Adipocyte (in vitro differentiated cells): ENCODE measurements around the gene ZRSR2.
"Not testable (repeated sequence)": the region's sequence is repeated elsewhere in the genome, so short reads cannot be mapped to it uniquely, and the experiment has no call there.

Experiments
- DNase-seq: peaks from one replicate; pipeline ENCODE4 v3.0.0-alpha.2; 2015; ENCODE audit warnings: low read depth
- H3K27me3 ChIP-seq: replicated peaks from 2 replicates; pipeline ENCODE4 v1.7.0; 2013; ENCODE audit warnings: mild to moderate bottlenecking, low read length, moderate library complexity; ENCODE audit not compliant: control insufficient read depth, insufficient read depth
- H3K36me3 ChIP-seq: 2 replicates; pipeline ENCODE4 v1.7.0; 2013; ENCODE audit warnings: low read length, mild to moderate bottlenecking, moderate library complexity; ENCODE audit not compliant: control insufficient read depth, insufficient read depth, severe bottlenecking
- H3K4me1 ChIP-seq: 2 replicates; pipeline ENCODE4 v1.7.0; 2013; ENCODE audit warnings: mild to moderate bottlenecking, low read length, moderate library complexity; ENCODE audit not compliant: control insufficient read depth, insufficient read depth
- H3K4me3 ChIP-seq: 2 replicates; pipeline ENCODE4 v1.7.0; 2013; ENCODE audit warnings: mild to moderate bottlenecking, low read length, moderate library complexity
- H3K9ac ChIP-seq: 2 replicates; pipeline ENCODE4 v1.7.0; 2013; ENCODE audit warnings: mild to moderate bottlenecking, low read length, moderate library complexity
- H3K9me3 ChIP-seq: 2 replicates; pipeline ENCODE4 v1.7.0; 2013; ENCODE audit warnings: mild to moderate bottlenecking, low read length, moderate library complexity; ENCODE audit not compliant: control insufficient read depth

The ZRSR2 gene

DNA sequence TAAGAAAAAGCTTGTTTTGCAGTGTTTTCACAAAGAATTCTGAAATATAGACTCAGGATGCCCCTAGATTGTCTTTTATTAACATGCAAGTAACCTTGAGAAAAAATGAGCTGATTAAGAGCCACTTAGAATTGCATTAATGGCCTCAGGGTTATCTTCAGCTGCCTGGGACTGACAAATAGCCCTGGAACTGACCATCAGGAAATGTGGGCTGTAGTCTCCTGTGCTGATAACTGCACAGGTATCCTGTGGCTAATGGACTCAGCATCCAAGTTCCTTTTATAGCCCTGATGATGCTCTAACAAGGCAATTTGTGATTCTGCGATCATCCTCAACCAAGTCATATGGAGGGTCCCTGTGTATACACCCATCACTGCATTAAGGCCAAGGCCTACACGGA, 35.2 kb upstream of the ZRSR2 start:
- H3K4me1 ChIP-seq, result peaks cover 17% of the 10 kb centered on the region
- no peak overlapping the region for H3K9ac ChIP-seq
- DNase-seq, result no peak
- H3K4me3 ChIP-seq, result no peak overlapping the region
- H3K27me3 ChIP-seq, result no peaks in the 10 kb centered on the region
- no peaks in the 10 kb centered on the region for H3K9me3 ChIP-seq
- peaks cover 3% of the 10 kb centered on the region for H3K36me3 ChIP-seq

DNA sequence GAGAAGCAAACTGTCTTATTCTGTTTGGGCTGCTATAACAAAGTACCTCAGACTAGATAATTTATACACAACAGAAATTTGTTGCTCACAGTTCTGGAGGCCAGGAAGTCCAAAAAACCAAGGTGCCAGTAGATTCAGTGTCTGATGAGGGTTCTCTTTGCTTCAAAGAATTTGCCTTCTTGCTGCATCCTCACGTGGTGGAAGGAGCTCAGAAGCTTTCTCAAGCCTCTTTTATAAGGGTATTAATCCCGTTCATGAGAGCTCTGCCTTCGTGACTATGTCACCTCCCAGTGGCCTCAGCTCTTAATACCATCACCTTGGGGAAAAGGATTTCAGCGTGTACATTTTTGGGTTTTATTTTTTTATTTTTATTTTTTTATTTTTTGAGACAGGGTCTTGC, 32.1 kb upstream of the ZRSR2 start:
- Histone ChIP-seq H3K36me3 (peaks cover 3% of the 10 kb centered on the region), H3K9ac (no peak overlapping the region), H3K4me1 (no peaks in the 10 kb centered on the region), H3K4me3 (no peak overlapping the region), H3K27me3 (no peaks in the 10 kb centered on the region), H3K9me3 (no peaks in the 10 kb centered on the region)
- DNase-seq, result no peak

DNA sequence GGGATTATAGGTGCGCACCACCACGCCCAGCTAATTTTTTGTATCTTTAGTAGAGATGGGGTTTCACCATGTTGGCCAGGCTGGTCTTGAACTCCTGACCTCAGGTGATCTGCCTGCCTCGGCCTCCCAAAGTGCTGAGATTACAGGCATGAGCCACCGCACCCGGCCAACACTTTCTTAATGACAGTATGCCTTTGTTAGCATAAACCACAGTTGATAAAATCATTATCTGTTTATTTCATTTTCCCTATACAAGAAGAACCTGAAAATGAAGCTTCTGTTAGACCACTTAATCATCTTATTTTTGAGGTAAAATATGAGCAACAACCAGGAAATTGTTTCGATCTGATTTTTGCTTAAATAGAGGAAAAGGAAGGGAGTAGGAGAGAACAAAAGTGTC, 30.4 kb upstream of the ZRSR2 start:
- not testable (repeated sequence) for H3K4me1 ChIP-seq, H3K4me3 ChIP-seq, H3K27me3 ChIP-seq, H3K9me3 ChIP-seq, H3K36me3 ChIP-seq, H3K9ac ChIP-seq, DNase-seq

DNA sequence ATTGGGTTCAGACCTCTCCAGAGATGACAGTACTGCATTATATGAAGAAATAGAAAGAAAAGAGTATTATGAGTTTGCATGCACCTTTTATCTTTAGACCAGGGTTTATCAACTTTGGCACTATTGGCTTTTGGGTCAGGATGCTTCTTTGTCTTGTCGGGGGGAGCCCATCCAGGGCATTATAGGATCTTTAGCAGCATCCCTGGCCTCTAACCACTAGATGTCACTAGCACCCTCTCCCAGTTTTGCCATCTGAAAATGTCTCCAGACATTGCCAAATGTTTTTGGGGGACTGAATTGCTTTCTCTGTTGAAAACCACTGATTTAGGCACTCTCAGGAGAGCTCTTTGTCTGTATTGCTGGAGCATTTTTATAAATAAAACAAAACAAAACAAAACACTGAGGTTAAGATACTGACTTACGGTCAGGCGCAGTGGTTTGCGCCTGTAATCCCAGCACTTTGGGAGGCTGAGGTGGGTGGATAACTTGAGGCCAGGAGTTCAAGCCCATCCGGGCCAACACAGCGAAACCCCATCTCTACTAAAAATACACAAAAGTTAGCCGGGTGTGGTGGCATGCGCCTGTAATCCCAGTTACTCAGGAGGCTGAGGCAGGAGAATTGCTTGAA, 28.6 kb upstream of the ZRSR2 start:
- no peak overlapping the region for H3K4me3 ChIP-seq
- H3K9me3 ChIP-seq, result no peaks in the 10 kb centered on the region
- H3K36me3 ChIP-seq, result peaks cover 3% of the 10 kb centered on the region
- H3K27me3 ChIP-seq, result no peaks in the 10 kb centered on the region
- peak; percentile 75 for DNase-seq
- H3K4me1 ChIP-seq, result peaks cover under 1% of the 10 kb centered on the region
- no peak overlapping the region for H3K9ac ChIP-seq

DNA sequence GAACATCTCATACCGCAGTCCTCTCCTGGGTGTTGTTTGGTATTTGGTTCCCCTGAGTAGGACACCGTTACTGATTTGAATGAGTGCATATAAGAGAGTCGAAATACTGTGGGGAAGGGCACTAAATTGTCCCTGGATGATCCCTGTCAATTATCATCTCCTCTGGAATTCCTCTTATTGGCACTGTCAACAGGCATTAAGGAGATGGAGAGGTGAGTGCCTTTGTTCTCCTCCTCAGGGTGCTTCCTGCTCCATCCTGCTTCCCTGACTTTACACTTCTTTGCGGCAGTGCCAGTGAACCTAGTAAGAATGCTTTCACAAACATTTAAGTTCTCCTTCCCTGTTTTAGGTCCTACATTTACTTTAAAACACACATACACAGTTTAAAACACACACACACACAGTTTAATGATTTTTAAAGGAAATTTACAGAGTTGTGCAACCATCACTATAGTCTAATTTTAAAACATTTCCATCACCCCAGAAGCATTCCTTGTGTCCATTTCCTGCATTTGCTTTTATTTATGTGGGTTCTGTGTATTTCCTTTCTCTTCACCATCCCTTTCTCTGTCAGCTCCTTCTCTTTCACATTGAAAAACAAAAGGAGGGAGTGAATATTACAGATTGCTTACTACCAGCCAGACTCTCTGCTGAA, 20.9 kb upstream of the ZRSR2 start:
- H3K9ac ChIP-seq, result no peak overlapping the region
- peak; percentile 48 for DNase-seq
- no peaks in the 10 kb centered on the region for H3K9me3 ChIP-seq
- peaks cover 10% of the 10 kb centered on the region for H3K4me1 ChIP-seq
- H3K36me3 ChIP-seq, result peaks cover 14% of the 10 kb centered on the region
- no peak overlapping the region for H3K4me3 ChIP-seq
- H3K27me3 ChIP-seq, result no peaks in the 10 kb centered on the region

DNA sequence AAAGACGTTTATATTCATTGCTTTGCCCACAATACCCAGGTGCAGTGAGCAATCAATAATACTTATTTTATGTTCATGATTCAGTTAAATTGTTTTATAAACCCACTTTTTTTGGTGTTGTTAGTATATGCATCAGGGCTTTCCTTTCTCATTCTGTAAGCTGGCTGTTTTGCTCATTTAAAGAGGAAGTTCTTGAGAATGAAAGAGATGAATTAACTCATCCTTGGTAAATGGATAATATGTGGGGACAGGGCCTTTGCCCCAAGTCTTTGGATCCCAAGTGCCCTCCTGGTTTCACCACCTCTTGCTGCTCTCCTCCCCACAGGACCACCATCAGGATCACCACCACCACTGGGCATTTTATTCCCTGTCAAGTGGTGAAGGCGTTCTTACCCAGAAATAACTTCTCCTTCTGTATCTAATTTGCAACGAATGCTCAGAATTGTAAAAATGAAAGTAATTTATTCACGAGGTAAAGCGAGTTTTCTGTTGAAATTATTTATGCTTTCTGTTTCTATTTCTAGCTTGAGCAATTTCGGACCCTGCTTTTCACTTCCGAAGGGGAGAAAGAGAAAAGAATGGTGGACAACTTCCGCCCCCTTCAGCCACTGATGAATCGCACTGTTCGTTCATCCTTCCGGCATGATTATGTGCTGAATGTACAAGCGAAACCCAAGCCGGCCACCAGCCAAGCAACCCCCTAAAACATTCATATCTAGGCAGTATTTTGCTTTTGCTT, 8.2 kb upstream of the ZRSR2 start:
- no peaks in the 10 kb centered on the region for H3K27me3 ChIP-seq
- DNase-seq, result no peak

DNA sequence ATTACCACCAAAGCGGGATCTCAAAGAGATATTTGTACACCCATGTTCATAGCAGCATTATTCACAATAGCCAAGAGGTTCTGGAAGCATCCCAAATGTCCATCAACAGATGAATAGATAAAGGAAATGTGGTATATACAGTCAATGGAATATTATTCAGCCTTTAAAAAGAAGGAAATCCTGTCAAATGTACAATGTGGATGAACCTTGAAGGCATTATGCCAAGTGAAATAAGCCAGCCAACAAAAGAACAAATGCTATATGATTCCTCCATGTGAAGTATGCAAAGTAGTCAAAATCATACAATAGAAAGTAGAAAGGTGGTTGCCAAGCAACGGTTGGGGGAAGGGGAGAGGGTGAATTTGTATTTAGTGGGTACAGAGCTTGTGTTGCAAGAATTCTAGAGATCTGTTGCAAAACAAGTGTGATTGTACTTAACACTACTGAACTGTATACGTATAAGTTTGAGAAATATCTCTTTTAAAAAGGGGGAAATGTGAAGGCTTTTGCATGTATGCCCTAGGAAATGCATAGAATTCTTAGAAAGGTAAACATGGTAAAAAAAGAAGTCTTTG, 5.0 kb upstream of the ZRSR2 start:
- Histone ChIP-seq H3K9ac (no peak overlapping the region), H3K27me3 (no peaks in the 10 kb centered on the region), H3K4me1 (no peaks in the 10 kb centered on the region), H3K4me3 (no peak overlapping the region), H3K36me3 (peaks cover 44% of the 10 kb centered on the region), H3K9me3 (no peaks in the 10 kb centered on the region)
- no peak for DNase-seq

More for the DNA sequence above, 8.2 kb upstream of the ZRSR2 start:
- Histone ChIP-seq H3K4me3 (no peak overlapping the region), H3K36me3 (peaks cover 69% of the 10 kb centered on the region), H3K9me3 (no peaks in the 10 kb centered on the region), H3K9ac (no peak overlapping the region), H3K4me1 (no peaks in the 10 kb centered on the region)

DNA sequence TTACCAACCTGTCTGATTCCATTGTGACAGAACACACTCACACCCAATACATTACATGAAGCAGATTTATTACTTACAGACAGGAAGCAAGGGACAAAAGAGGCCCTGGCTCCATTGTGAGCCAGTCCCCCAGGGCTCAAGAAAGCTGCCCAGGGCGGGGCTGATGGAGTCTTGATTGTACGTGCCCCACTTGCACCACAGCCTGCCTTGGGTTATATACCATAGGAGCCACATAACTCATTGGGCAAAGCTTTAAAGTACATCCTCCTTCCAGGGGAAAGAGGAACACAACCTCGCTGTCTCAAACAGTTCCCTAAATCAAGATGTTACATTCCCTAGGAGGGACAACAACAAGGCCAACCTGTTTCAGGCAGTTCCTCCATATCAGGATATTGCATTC, 3.4 kb upstream of the ZRSR2 start:
- no peak for DNase-seq
- Histone ChIP-seq H3K9ac (no peak overlapping the region), H3K4me1 (peaks cover 3% of the 10 kb centered on the region), H3K27me3 (no peaks in the 10 kb centered on the region), H3K4me3 (no peak overlapping the region), H3K9me3 (no peaks in the 10 kb centered on the region), H3K36me3 (peaks cover 29% of the 10 kb centered on the region)

DNA sequence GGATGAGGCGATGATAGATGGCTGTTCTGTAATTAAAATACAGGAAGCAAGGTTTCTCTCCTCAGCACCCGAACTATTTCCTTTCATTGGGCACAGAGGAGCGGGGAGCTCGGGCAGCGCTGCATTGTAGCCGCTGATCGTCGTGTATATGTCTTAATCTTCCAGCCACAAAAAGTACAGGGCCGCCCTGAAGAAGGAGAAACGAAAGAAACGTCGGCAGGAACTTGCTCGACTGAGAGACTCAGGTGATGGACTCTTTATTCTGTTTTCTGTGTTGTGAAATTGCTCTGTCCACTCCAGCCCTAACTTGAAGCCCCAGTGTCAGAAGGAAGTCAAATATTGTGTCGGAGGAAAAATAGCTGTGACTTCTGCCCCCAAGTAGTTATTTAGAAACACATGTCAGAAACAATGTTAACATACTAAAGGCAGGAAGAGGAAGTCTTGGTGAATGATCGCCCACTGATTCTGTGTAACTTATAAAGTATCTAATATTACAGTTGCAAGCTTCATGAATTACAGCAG, 546 bp downstream of the ZRSR2 start:
- Histone ChIP-seq H3K4me1 (peaks cover 3% of the 10 kb centered on the region), H3K36me3 (peaks cover 12% of the 10 kb centered on the region), H3K4me3 (peak overlapping the region; percentile 93), H3K27me3 (no peaks in the 10 kb centered on the region), H3K9ac (peak overlapping the region; percentile 89), H3K9me3 (no peaks in the 10 kb centered on the region)
- DNase-seq, result no peak

DNA sequence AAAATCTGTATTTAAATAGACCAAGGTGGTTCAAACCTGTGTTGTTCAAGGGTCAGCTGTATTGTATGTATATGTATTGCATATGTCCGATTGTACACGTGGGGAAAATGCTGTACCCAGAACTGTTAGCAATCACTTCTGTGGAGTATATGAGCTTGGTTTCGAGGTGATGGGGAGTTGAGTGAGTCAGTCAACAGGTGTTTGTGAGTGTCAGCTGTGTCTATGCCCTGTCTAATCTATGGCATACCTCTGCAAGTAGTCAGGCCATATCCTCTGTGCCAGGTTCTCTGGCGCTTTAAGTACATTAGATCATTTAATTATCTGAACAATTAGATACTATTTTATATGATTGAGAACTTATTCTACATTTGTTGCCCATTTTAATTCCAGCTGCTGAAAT, 7.4 kb downstream of the ZRSR2 start:
- no peak for DNase-seq
- H3K36me3 ChIP-seq, result peaks cover 35% of the 10 kb centered on the region
- no peaks in the 10 kb centered on the region for H3K9me3 ChIP-seq
- no peak overlapping the region for H3K4me3 ChIP-seq
- H3K27me3 ChIP-seq, result no peaks in the 10 kb centered on the region
- no peaks in the 10 kb centered on the region for H3K4me1 ChIP-seq
- no peak overlapping the region for H3K9ac ChIP-seq

DNA sequence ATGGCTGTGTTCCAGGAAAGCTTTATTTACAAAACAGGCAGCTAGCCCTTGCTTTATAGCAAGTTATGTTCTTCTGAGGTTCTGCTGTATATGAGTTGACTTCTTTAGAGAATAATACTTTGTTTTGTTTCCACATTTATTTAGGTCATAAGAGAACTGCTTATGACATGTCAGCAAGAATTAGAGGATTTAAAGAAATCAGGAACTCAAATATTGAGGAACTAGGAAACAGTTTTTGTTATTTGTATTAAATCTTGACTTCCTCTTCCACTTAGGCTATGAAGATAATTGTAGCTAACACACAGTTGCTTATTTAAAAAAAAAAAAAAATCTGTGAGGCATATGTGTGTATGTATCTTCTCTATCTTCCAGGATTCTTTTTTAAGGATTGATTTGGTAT, 14.3 kb downstream of the ZRSR2 start:
- Histone ChIP-seq H3K36me3 (peaks cover 60% of the 10 kb centered on the region), H3K4me1 (no peaks in the 10 kb centered on the region), H3K4me3 (no peak overlapping the region), H3K9ac (no peak overlapping the region), H3K9me3 (no peaks in the 10 kb centered on the region), H3K27me3 (no peaks in the 10 kb centered on the region)
- no peak for DNase-seq
